GM23248 (cell line): Measurements from ENCODE around the gene BCL7A. TPM values are rescaled to one million over a fixed set of nuclear protein-coding genes. Genes with fewer than 3 reads are reported as not detected.

Experiments used
- DNase-seq: peaks from one replicate; pipeline ENCODE4 v3.0.0-alpha.2; 2015
- H2AFZ ChIP-seq: fragments of 200-600 bp; sonication (generic); 2 replicates; pipeline ENCODE4 v1.6.1; 2016; ENCODE audit warnings: antibody characterized with exemption
- H3F3A ChIP-seq: fragments of 200-600 bp; sonication (generic); 2 replicates; pipeline ENCODE4 v1.6.1; 2016; ENCODE audit warnings: mild to moderate bottlenecking, antibody characterized with exemption, mixed run types; ENCODE audit not compliant: insufficient read depth
- H3K27ac ChIP-seq: fragments of 200-600 bp; sonication (generic); 2 replicates; pipeline ENCODE4 v1.5.1; 2016; ENCODE audit warnings: mild to moderate bottlenecking
- H3K27me3 ChIP-seq: fragments of 200-600 bp; sonication (generic); replicated peaks from 2 replicates; pipeline ENCODE4 v1.6.1; 2016; ENCODE audit warnings: mild to moderate bottlenecking; ENCODE audit not compliant: insufficient read depth
- H3K36me3 ChIP-seq: fragments of 200-600 bp; sonication (generic); 2 replicates; pipeline ENCODE4 v1.6.1; 2016; ENCODE audit warnings: low read depth, mild to moderate bottlenecking
- H3K4me1 ChIP-seq: fragments of 200-600 bp; sonication (generic); 2 replicates; pipeline ENCODE4 v1.6.1; 2016; ENCODE audit warnings: mild to moderate bottlenecking; ENCODE audit not compliant: insufficient read depth
- H3K4me2 ChIP-seq: fragments of 200-600 bp; sonication (generic); one replicate; pipeline ENCODE4 v1.6.1; 2016; ENCODE audit warnings: mild to moderate bottlenecking; ENCODE audit not compliant: unreplicated experiment
- H3K4me3 ChIP-seq: fragments of 200-600 bp; sonication (generic); 2 replicates; pipeline ENCODE4 v1.5.1; 2016; ENCODE audit warnings: mild to moderate bottlenecking
- H3K79me2 ChIP-seq: fragments of 200-600 bp; sonication (generic); 2 replicates; pipeline ENCODE4 v1.6.1; 2016; ENCODE audit warnings: mild to moderate bottlenecking; ENCODE audit not compliant: insufficient read depth
- H3K9ac ChIP-seq: fragments of 200-600 bp; sonication (generic); 2 replicates; pipeline ENCODE4 v1.6.1; 2016; ENCODE audit warnings: mild to moderate bottlenecking
- H3K9me2 ChIP-seq: fragments of 200-600 bp; sonication (generic); 2 replicates; pipeline ENCODE4 v1.6.1; 2016; ENCODE audit warnings: mixed run types, mild to moderate bottlenecking, moderate library complexity; ENCODE audit not compliant: insufficient read depth
- H3K9me3 ChIP-seq: fragments of 200-600 bp; sonication (generic); one replicate; pipeline ENCODE4 v1.6.1; 2017; ENCODE audit warnings: low read depth
- H4K20me1 ChIP-seq: fragments of 200-600 bp; sonication (generic); 2 replicates; pipeline ENCODE4 v1.6.0; 2016; ENCODE audit not compliant: insufficient read depth
- EZH2 ChIP-seq: fragments of 200-600 bp; sonication (generic); IDR thresholded peaks from 2 replicates; pipeline ENCODE4 v1.6.1; 2018; ENCODE audit warnings: antibody characterized with exemption, mild to moderate bottlenecking; ENCODE audit not compliant: insufficient read depth, poor library complexity, severe bottlenecking
- EZH2phosphoT487 ChIP-seq: fragments of 200-600 bp; sonication (generic); IDR thresholded peaks from 2 replicates; pipeline ENCODE4 v1.6.1; 2018; ENCODE audit warnings: antibody characterized with exemption, moderate library complexity, mild to moderate bottlenecking, low read depth; ENCODE audit not compliant: insufficient read depth
- WGBS, 2 experiments: methylation state at CpG; one replicate each; pipeline ENCODE4 v1.1.6; 2015 to 2017; ENCODE audit warnings: low lambda C conversion rate in 2 of 2, low coverage in 1 of 2; ENCODE audit errors: missing lambda C conversion rate in 2 of 2; 5-methylcytosine and 5-hydroxymethylcytosine counted together
- in situ Hi-C: fragments of 300-500 bp; cut with MboI; formaldehyde crosslinking; loops from 2 replicates; pipeline ENCODE4 v1.15.0; 2020
- polyA plus RNA-seq: library from polyadenylated mRNA; unstranded; fragments of >200 nt; fragmentation: Nextera tagmentation; extraction: Ambion mirVana; gene quantifications from 2 replicates; pipeline ENCODE4 v1.2.1, GENCODE V29; 2016
- total RNA-seq: library from RNA; depleted of rRNA; stranded (reverse); fragments of >200 nt; shearing (Covaris generic); gene quantifications from 2 replicates; pipeline ENCODE4 v1.2.3, GENCODE V29; 2014

The BCL7A gene
- total and polyA plus RNA-seq, 2 experiments from 2014 or later, result 2.7 to 4.2 TPM

GRCh38 chr12:121980191-121980891 is 41.3 kb upstream of the BCL7A start:
- Histone ChIP-seq H3K4me1 (no peaks in the 10 kb centered on the region), H3K4me2 (no peak overlapping the region), H3K27me3 (no peaks in the 10 kb centered on the region), H3K9ac (no peak overlapping the region), H3K4me3 (no peak overlapping the region), H3K9me3 (no peaks in the 10 kb centered on the region), H3K9me2 (no peaks in the 10 kb centered on the region), H3K36me3 (no peaks in the 10 kb centered on the region), H2AFZ (no peak overlapping the region), H3K79me2 (no peaks in the 10 kb centered on the region), H4K20me1 (no peaks in the 10 kb centered on the region), H3K27ac (no peak overlapping the region), H3F3A (no peaks in the 10 kb centered on the region)
- in situ Hi-C loops, result no loop called here
- peak; percentile 23 for DNase-seq
- TF ChIP-seq EZH2phosphoT487, result no peak
- TF ChIP-seq EZH2, result no peak
- WGBS, 2 experiments, result 83 to 91% methylated on average over 11 of the region's 11 CpGs

GRCh38 chr12:121980892-121981272 is 40.8 kb upstream of the BCL7A start:
- WGBS, 2 experiments, result 96 to 97% methylated on average over 14 of the region's 14 CpGs
- in situ Hi-C loops, result no loop called here
- no peak overlapping the region for H2AFZ ChIP-seq

GRCh38 chr12:121981456-121981855 is 40.2 kb upstream of the BCL7A start:
- DNase-seq, result no peak
- H3K27me3 ChIP-seq, result no peaks in the 10 kb centered on the region
- H3F3A ChIP-seq, result no peaks in the 10 kb centered on the region
- no peak overlapping the region for H3K4me3 ChIP-seq
- no peaks in the 10 kb centered on the region for H3K36me3 ChIP-seq
- H4K20me1 ChIP-seq, result no peaks in the 10 kb centered on the region
- H3K79me2 ChIP-seq, result no peaks in the 10 kb centered on the region
- in situ Hi-C loops, result no loop called here
- no peaks in the 10 kb centered on the region for H3K9me3 ChIP-seq
- TF ChIP-seq EZH2 (no peak), EZH2phosphoT487 (no peak)
- H2AFZ ChIP-seq, result no peak overlapping the region
- H3K9ac ChIP-seq, result no peak overlapping the region
- H3K9me2 ChIP-seq, result no peaks in the 10 kb centered on the region
- no peaks in the 10 kb centered on the region for H3K4me1 ChIP-seq
- no peak overlapping the region for H3K4me2 ChIP-seq
- WGBS, 2 experiments, result 89 to 94% methylated on average over 8 of the region's 8 CpGs
- H3K27ac ChIP-seq, result no peak overlapping the region

More at GRCh38 chr12:121980892-121981272, 40.8 kb upstream of the BCL7A start:
- no peak overlapping the region for H3K9ac ChIP-seq
- no peaks in the 10 kb centered on the region for H3K79me2 ChIP-seq
- no peak overlapping the region for H3K4me3 ChIP-seq
- no peaks in the 10 kb centered on the region for H3K9me3 ChIP-seq
- H3K4me2 ChIP-seq, result no peak overlapping the region
- no peaks in the 10 kb centered on the region for H4K20me1 ChIP-seq
- TF ChIP-seq EZH2 (no peak), EZH2phosphoT487 (no peak)
- no peaks in the 10 kb centered on the region for H3F3A ChIP-seq
- H3K27ac ChIP-seq, result no peak overlapping the region
- H3K36me3 ChIP-seq, result no peaks in the 10 kb centered on the region
- no peaks in the 10 kb centered on the region for H3K9me2 ChIP-seq
- H3K4me1 ChIP-seq, result no peaks in the 10 kb centered on the region
- DNase-seq, result no peak
- no peaks in the 10 kb centered on the region for H3K27me3 ChIP-seq

- no peaks in the 10 kb centered on the region for H3K9me3 ChIP-seq
- in situ Hi-C loops, result no loop called here
- no peaks in the 10 kb centered on the region for H3K27me3 ChIP-seq
- DNase-seq, result no peak
- H3K9ac ChIP-seq, result no peak overlapping the region
- no peak overlapping the region for H3K4me3 ChIP-seq
- H2AFZ ChIP-seq, result no peak overlapping the region
- no peaks in the 10 kb centered on the region for H3K79me2 ChIP-seq
- H3K9me2 ChIP-seq, result no peaks in the 10 kb centered on the region
- no peaks in the 10 kb centered on the region for H3K4me1 ChIP-seq
- no peaks in the 10 kb centered on the region for H3K36me3 ChIP-seq
- H3K27ac ChIP-seq, result no peak overlapping the region
- WGBS, 2 experiments, result 92 to 94% methylated on average over 6 of the region's 6 CpGs
- no peaks in the 10 kb centered on the region for H3F3A ChIP-seq
- TF ChIP-seq EZH2phosphoT487 (no peak), EZH2 (no peak)
- no peaks in the 10 kb centered on the region for H4K20me1 ChIP-seq
- no peak overlapping the region for H3K4me2 ChIP-seq
These were observed 38.7 kb upstream of the BCL7A start for GRCh38 chr12:121982950-121983349.
